ENCODE data around the gene CALD1. TPM values are rescaled to one million over a fixed set of nuclear protein-coding genes. Genes with fewer than 3 reads are reported as not detected.

The CALD1 gene
- total RNA-seq, 2 donors from 2014 or later: 10.8 to 20.0 TPM

GRCh38 chr7:134873253-134873652, 93.8 kb downstream of the CALD1 start:
- H3K9me3 Mint-ChIP-seq: peaks cover 1 to 2% of the 10 kb centered on the region in 2 donors
- ATAC-seq (replicated peaks in 1 of 2): no peak

DNA sequence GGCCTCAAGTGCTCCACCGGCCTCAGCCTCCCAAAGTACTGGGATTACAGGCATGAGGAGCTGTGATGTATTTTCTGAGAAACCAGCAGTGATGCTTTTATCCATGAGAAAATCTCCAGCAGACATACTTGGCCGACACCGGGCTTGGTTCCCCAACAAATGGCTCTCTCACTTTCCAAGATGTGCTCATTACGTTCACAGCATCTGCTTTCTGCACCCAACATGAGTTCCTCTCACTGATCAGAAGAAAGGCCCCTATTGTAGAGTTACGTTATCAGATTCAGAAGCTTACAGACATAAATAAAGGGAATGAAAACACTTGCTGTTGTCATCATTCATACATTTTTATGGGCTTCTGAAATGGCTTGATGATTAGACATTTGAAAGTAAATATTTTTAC, 95.0 kb downstream of the CALD1 start:
- Mint-ChIP-seq H3K27me3 (ENCODE audit: low read depth) (no peaks in the 10 kb centered on the region), H3K36me3 (ENCODE audit: insufficient read depth in 2 of 2) (no peaks in the 10 kb centered on the region), H3K4me1 (ENCODE audit: low read depth) (peaks cover 5% of the 10 kb centered on the region), H3K9me3 (peaks cover 0 to under 1% of the 10 kb centered on the region in 2 donors), H3K27ac (no peak overlapping the region), H3K4me3 (no peak overlapping the region)
- ATAC-seq (replicated peaks in 1 of 2) (no peak), DNase-seq (no peak)

More at GRCh38 chr7:134873253-134873652, 93.8 kb downstream of the CALD1 start:
- no peak for DNase-seq
- Mint-ChIP-seq H3K4me3 (no peak overlapping the region), H3K27me3 (ENCODE audit: low read depth) (no peaks in the 10 kb centered on the region), H3K27ac (no peak overlapping the region), H3K36me3 (ENCODE audit: insufficient read depth in 2 of 2) (peaks cover 0 to 2% of the 10 kb centered on the region in 2 donors), H3K4me1 (ENCODE audit: low read depth) (peaks cover 5% of the 10 kb centered on the region)

GRCh38 chr7:134875867-134876266, 96.4 kb downstream of the CALD1 start:
- H3K4me3 Mint-ChIP-seq: no peak overlapping the region
- no peaks in the 10 kb centered on the region for H3K9me3 Mint-ChIP-seq
- H3K36me3 Mint-ChIP-seq (ENCODE audit: insufficient read depth in 2 of 2): no peaks in the 10 kb centered on the region

DNA sequence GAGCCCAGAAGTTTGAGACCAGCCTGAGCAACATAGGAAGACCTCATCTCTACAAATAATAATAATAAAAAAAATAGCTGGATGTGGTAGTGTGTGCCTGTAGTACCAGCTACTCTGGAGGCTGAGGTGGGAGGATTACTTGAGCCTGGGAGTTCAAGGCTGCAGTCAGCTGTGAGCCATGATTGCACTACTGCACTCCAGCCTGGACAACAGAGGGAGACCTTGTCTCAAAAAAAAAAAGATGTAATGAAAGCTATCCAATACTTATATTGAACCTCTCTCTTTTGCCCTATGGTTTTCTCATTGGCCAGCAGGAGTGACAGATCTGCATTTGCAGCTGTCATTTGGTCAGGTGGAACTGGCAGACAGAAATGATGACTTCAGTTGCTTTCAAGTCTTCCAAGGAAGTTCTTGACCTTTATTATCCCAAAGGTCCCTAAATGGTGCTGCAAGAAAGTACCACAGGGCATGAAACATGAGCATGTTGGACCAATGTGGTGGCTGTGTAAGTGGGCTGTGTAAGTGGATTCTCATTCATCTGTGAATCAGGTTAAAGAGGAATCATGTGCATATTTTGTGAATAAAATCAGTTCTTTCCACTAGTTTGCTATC, 99.4 kb downstream of the CALD1 start:
- Mint-ChIP-seq H3K27ac (no peak overlapping the region), H3K9me3 (no peaks in the 10 kb centered on the region), H3K36me3 (ENCODE audit: insufficient read depth in 2 of 2) (no peaks in the 10 kb centered on the region), H3K27me3 (ENCODE audit: low read depth) (no peaks in the 10 kb centered on the region), H3K4me1 (ENCODE audit: low read depth) (no peaks in the 10 kb centered on the region), H3K4me3 (no peak overlapping the region)
- DNase-seq (no peak), ATAC-seq (replicated peaks in 1 of 2) (no peak)

More at GRCh38 chr7:134875867-134876266, 96.4 kb downstream of the CALD1 start:
- H3K27ac Mint-ChIP-seq: no peak overlapping the region
- ATAC-seq (replicated peaks in 1 of 2) (no peak), DNase-seq (no peak)
- no peaks in the 10 kb centered on the region for H3K27me3 Mint-ChIP-seq (ENCODE audit: low read depth)
- peaks cover 5% of the 10 kb centered on the region for H3K4me1 Mint-ChIP-seq (ENCODE audit: low read depth)

DNA sequence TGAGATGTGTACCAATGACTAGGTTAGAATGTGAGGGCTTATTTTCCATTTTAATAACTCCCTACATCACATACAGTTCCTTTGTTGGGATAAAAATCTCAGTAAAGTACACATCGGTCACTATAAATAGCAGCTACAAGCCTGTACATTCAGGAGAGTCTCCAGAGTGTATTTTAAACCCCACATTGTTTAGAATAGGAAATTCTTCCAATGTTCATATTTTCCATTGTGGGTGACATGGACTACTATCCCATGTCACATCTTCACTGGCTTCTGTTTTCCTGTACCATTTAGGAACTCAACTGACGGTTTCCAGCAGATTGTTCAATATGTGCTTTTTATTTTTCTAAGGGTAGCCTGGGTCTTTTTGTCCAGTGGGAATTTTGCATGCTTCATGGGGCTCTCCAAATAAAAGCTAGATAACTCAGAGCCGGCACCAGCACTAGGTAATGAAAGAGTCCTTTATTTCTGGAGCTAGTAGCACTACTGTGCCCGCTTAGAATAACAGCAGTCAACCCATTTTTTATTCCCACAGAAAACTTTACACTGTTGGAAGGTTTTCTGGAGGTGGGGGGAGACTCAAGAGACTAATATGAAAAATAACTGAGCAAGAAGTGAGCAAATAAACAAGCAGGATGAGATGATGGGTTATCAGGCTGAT, 100.5 kb downstream of the CALD1 start:
- no peaks in the 10 kb centered on the region for H3K9me3 Mint-ChIP-seq
- no peaks in the 10 kb centered on the region for H3K4me1 Mint-ChIP-seq (ENCODE audit: low read depth)
- no peak overlapping the region for H3K4me3 Mint-ChIP-seq
- no peaks in the 10 kb centered on the region for H3K27me3 Mint-ChIP-seq (ENCODE audit: low read depth)
- no peak overlapping the region for H3K27ac Mint-ChIP-seq
- H3K36me3 Mint-ChIP-seq (ENCODE audit: insufficient read depth in 2 of 2): no peaks in the 10 kb centered on the region
- DNase-seq (no peak), ATAC-seq (replicated peaks in 1 of 2) (no peak)

DNA sequence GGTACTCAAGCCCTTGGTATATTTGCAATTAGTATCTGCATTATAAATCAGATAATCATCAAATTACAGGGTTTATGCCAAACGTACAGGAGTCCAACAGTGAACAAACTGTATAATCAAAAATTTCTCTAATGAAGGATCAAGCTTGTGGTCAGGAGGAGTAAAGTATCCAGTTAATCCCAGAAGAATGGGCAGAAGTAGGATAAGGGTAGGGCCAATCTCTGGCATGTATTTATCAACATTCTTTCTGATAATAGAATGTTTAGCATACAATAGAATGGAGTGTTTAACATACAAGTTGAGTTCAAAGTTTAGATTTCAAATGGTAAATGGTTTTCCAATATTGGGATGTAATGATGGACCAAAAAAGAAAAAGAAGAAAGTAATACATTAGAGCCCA, 103.0 kb downstream of the CALD1 start:
- Mint-ChIP-seq H3K9me3 (no peaks in the 10 kb centered on the region), H3K36me3 (ENCODE audit: insufficient read depth in 2 of 2) (no peaks in the 10 kb centered on the region), H3K4me1 (ENCODE audit: low read depth) (peaks cover 21% of the 10 kb centered on the region), H3K27ac (no peak overlapping the region), H3K4me3 (no peak overlapping the region), H3K27me3 (ENCODE audit: low read depth) (no peaks in the 10 kb centered on the region)
- DNase-seq: no peak
- no peak for ATAC-seq (replicated peaks in 1 of 2)

GRCh38 chr7:134885967-134886352, 106.5 kb downstream of the CALD1 start:
- H3K27ac Mint-ChIP-seq: peak overlapping the region; percentile 52
- H3K4me3 Mint-ChIP-seq: peak overlapping the region in 1 of 2 donors; percentile 50
- H3K9me3 Mint-ChIP-seq: no peaks in the 10 kb centered on the region
- DNase-seq (no peak), ATAC-seq (replicated peaks in 1 of 2) (no peak)
- H3K36me3 Mint-ChIP-seq (ENCODE audit: insufficient read depth in 2 of 2): no peaks in the 10 kb centered on the region
- peaks cover 5% of the 10 kb centered on the region for H3K27me3 Mint-ChIP-seq (ENCODE audit: low read depth)
- H3K4me1 Mint-ChIP-seq (ENCODE audit: low read depth): peaks cover 25% of the 10 kb centered on the region

DNA sequence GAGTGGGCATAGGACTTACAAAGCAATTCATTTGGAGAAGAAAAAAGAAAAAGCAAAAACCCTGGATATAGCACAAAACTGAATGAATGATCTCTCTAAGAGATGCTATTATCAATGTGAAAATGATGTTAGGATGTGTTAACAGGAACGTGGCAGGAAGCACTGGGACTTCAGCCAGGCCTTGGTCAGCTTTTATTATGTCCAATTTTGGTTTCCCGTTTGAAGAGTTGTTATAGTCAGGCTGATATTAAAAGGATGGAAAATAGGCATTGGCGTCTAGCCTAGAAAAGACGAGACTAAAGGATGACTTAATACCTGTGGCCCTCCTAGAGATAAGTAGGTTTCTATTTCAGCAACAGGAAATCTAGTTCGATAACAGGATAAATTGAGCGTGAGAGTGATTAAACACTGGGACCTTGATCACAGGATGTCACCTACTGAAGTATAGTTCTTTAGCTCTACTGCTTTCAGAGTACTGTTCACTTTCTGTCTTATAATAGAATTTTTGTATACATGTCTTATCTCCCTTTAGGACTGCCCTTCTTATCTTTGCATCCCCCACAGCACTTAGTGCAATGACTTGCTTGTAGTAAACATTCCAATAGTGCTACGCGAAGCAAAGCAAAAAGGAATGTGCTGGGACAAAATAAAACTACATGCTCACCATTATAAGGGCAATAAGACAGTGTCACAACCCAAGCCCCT, 107.1 kb downstream of the CALD1 start:
- Mint-ChIP-seq H3K27me3 (ENCODE audit: low read depth) (peaks cover 5% of the 10 kb centered on the region), H3K36me3 (ENCODE audit: insufficient read depth in 2 of 2) (no peaks in the 10 kb centered on the region), H3K4me3 (peak overlapping the region in 1 of 2 donors; percentile 50), H3K27ac (no peak overlapping the region), H3K9me3 (no peaks in the 10 kb centered on the region), H3K4me1 (ENCODE audit: low read depth) (peaks cover 31% of the 10 kb centered on the region)
- DNase-seq (no peak), ATAC-seq (replicated peaks in 1 of 2) (peak in 1 of 2 donors; percentile 49)

GRCh38 chr7:134887523-134887922, 108.1 kb downstream of the CALD1 start:
- Mint-ChIP-seq H3K4me1 (ENCODE audit: low read depth) (peaks cover 31% of the 10 kb centered on the region), H3K27me3 (ENCODE audit: low read depth) (peaks cover 5% of the 10 kb centered on the region), H3K27ac (no peak overlapping the region), H3K36me3 (ENCODE audit: insufficient read depth in 2 of 2) (no peaks in the 10 kb centered on the region), H3K4me3 (no peak overlapping the region), H3K9me3 (no peaks in the 10 kb centered on the region)
- no peak for DNase-seq
- no peak for ATAC-seq (replicated peaks in 1 of 2)

GRCh38 chr7:134888141-134888740, 108.8 kb downstream of the CALD1 start:
- H3K27me3 Mint-ChIP-seq (ENCODE audit: low read depth): peaks cover 10% of the 10 kb centered on the region
- no peak for ATAC-seq (replicated peaks in 1 of 2)
- H3K9me3 Mint-ChIP-seq: no peaks in the 10 kb centered on the region

DNA sequence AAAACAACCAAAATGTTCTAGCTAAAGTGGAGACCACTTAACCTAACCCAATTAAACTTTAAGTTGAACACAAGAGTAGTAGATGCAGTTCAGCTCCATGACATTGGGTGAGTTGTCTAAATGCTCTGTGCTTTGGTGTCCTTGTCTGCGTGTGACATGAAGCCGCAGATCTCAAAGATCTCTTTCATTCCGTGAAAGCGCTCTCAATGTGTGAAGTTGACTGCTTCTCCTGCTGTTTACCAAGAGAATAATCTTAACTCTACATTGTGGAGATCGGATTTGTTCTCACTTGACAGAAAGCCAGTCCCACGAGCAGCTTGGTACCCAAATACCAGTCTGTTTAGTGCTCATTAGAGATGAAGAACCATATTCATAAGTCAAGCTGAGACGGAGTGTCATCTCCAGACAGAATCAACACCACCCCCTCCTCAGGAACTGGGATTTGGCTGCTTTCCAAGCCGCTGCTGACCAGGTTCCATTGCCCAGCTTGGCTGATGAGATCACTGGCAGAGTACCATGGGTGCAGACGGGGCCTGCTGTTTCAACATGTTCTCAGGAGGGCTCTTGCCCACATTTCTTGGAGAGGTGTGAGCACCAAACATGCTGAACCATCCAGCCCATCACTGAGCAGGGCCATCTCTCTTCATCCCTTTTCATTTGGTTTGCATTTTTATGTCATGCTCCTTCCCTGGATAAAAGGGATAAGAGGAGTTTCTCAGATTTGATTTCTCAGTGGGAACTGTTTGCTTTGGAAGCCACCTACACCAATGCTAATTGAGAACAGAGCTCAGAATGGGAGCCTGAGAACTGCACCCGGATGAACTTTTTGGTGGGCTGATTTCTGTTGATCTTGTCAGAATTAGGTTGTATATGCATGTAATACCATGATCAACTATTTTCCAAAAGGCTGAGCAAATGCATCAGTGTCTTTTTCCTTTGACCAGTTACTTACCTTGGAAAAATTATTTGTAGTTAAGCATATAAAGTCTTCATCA, 111.1 kb downstream of the CALD1 start:
- DNase-seq (no peak), ATAC-seq (replicated peaks in 1 of 2) (no peak)
- Mint-ChIP-seq H3K4me3 (no peak overlapping the region), H3K27ac (no peak overlapping the region), H3K9me3 (peaks cover 0 to 5% of the 10 kb centered on the region in 2 donors), H3K4me1 (ENCODE audit: low read depth) (peaks cover 29% of the 10 kb centered on the region), H3K27me3 (ENCODE audit: low read depth) (peaks cover 16% of the 10 kb centered on the region), H3K36me3 (ENCODE audit: insufficient read depth in 2 of 2) (peaks cover 3 to 4% of the 10 kb centered on the region in 2 donors)

More at GRCh38 chr7:134888141-134888740, 108.8 kb downstream of the CALD1 start:
- no peaks in the 10 kb centered on the region for H3K36me3 Mint-ChIP-seq (ENCODE audit: insufficient read depth in 2 of 2)
- H3K4me1 Mint-ChIP-seq (ENCODE audit: low read depth): peaks cover 31% of the 10 kb centered on the region
- no peak overlapping the region for H3K4me3 Mint-ChIP-seq
- H3K27ac Mint-ChIP-seq: no peak overlapping the region
- no peak for DNase-seq

DNA sequence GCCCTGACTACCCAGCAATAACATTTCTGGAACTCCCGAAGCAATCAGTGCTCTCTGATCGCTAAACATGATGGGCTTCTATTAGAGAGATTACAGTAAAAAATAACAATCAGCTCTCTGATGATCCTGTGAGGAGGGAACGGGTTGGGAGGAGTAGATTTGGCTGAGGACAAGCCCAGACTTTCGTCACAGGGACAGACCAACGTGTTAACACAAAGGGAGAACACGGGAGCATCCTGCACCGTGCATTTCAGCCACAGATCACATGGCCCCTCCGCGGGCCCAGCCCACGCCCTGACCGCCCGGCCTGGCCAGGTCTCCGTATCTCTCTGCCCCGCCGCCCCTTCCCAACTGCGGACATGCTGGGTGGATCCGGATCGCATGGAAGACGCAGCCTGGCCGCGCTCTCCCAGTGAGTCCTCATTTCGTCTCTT, 111.8 kb downstream of the CALD1 start:
- peak overlapping the region in 1 of 2 donors; percentile 59 for H3K4me3 Mint-ChIP-seq
- ATAC-seq (replicated peaks in 1 of 2) (no peak), DNase-seq (no peak)
- H3K27ac Mint-ChIP-seq: no peak overlapping the region
- peaks cover 8 to 12% of the 10 kb centered on the region in 2 donors for H3K36me3 Mint-ChIP-seq (ENCODE audit: insufficient read depth in 2 of 2)
- peaks cover 22% of the 10 kb centered on the region for H3K4me1 Mint-ChIP-seq (ENCODE audit: low read depth)
- H3K27me3 Mint-ChIP-seq (ENCODE audit: low read depth): peaks cover 16% of the 10 kb centered on the region
- H3K9me3 Mint-ChIP-seq: peaks cover 4 to 10% of the 10 kb centered on the region in 2 donors
